ENCODE results near the gene CAMK1G.

The CAMK1G gene

GRCh38 chr1:209619696-209620486, 36.4 kb downstream of the CAMK1G start:
- DNase-seq (ENCODE audit: low read depth), result no peak

GRCh38 chr1:209620487-209620884, 37.0 kb downstream of the CAMK1G start:
- DNase-seq (ENCODE audit: low read depth), result no peak

GRCh38 chr1:209621286-209621685, 37.8 kb downstream of the CAMK1G start:
- DNase-seq (ENCODE audit: low read depth), result no peak

- no peak for DNase-seq (ENCODE audit: low read depth)
Measured at GRCh38 chr1:209621741-209622655, 38.5 kb downstream of the CAMK1G start.

- DNase-seq (ENCODE audit: low read depth), result no peak
Measured at GRCh38 chr1:209622841-209623829, 39.6 kb downstream of the CAMK1G start.

- no peak for DNase-seq (ENCODE audit: low read depth)
Measured at GRCh38 chr1:209624558-209625549, 41.3 kb downstream of the CAMK1G start.

GRCh38 chr1:209625791-209626285, 42.3 kb downstream of the CAMK1G start:
- no peak for DNase-seq (ENCODE audit: low read depth)

GRCh38 chr1:209626346-209627026, 43.0 kb downstream of the CAMK1G start:
- DNase-seq (ENCODE audit: low read depth), result no peak

- DNase-seq (ENCODE audit: low read depth), result no peak
Measured at GRCh38 chr1:209627027-209627731, 43.7 kb downstream of the CAMK1G start.

- peak; percentile 66 for DNase-seq (ENCODE audit: low read depth)
Measured at GRCh38 chr1:209627732-209628196, 44.2 kb downstream of the CAMK1G start.

- DNase-seq (ENCODE audit: low read depth), result no peak
Measured at GRCh38 chr1:209628618-209629299, 45.2 kb downstream of the CAMK1G start.

GRCh38 chr1:209629621-209630382, 46.3 kb downstream of the CAMK1G start:
- DNase-seq (ENCODE audit: low read depth), result no peak

- no peak for DNase-seq (ENCODE audit: low read depth)
Measured at GRCh38 chr1:209630383-209631225, 47.1 kb downstream of the CAMK1G start.

- DNase-seq (ENCODE audit: low read depth), result no peak
Measured at GRCh38 chr1:209633335-209633997, 50.0 kb downstream of the CAMK1G start.

- no peak for DNase-seq (ENCODE audit: low read depth)
Measured at GRCh38 chr1:209634005-209634737, 50.7 kb downstream of the CAMK1G start.
